ENCODE data around the gene IL17RC.

GRCh38 chr3:9898467-9899241 is 18.2 kb upstream of the IL17RC start:
- TF ChIP-seq CTCF (conservative IDR thresholded peaks at IDR 0.05 in 1 of 2, IDR thresholded peaks at IDR 0.05 in 1 of 2; ENCODE audit: extremely low read depth in 1 of 2, insufficient read depth in 1 of 2, low read depth in 1 of 2, low read length in 2 of 2) (no peak), EZH2 (IDR thresholded peaks at IDR 0.05; ENCODE audit: borderline replicate concordance, low read length) (no peak)
